Measurements from ENCODE around the gene CDH18.

DNA sequence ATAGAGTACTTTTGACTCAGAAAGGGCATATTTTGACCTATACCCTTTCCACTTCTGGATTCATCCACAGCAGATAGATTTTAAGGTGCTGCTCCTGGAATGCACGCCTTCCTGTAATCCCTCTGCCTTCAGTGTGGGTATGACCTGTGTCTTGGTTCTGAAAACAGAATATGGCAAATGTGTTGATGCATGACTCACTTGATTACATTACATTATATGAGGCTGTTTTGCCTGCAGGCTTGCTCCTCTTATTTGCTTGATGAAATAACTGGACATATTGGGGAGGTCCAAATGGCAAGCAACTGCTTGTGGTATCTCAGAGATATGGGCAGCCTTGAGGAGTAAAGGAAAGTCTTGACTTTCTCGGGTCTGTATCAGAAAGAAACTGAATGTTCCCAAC is 468.6 kb downstream of the CDH18 start:
- TF ChIP-seq, protein P1, sequence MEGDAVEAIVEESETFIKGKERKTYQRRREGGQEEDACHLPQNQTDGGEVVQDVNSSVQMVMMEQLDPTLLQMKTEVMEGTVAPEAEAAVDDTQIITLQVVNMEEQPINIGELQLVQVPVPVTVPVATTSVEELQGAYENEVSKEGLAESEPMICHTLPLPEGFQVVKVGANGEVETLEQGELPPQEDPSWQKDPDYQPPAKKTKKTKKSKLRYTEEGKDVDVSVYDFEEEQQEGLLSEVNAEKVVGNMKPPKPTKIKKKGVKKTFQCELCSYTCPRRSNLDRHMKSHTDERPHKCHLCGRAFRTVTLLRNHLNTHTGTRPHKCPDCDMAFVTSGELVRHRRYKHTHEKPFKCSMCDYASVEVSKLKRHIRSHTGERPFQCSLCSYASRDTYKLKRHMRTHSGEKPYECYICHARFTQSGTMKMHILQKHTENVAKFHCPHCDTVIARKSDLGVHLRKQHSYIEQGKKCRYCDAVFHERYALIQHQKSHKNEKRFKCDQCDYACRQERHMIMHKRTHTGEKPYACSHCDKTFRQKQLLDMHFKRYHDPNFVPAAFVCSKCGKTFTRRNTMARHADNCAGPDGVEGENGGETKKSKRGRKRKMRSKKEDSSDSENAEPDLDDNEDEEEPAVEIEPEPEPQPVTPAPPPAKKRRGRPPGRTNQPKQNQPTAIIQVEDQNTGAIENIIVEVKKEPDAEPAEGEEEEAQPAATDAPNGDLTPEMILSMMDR (IDR thresholded peaks at IDR 0.05; ENCODE audit: poor library complexity, severe bottlenecking) = no peak
- TF ChIP-seq MXI1 (conservative IDR thresholded peaks at IDR 0.05; ENCODE audit: poor library complexity, severe bottlenecking) (no peak), RAD21 (conservative IDR thresholded peaks at IDR 0.05) (no peak), EZH2 (IDR thresholded peaks at IDR 0.05; ENCODE audit: borderline replicate concordance, insufficient read depth, low read length, poor library complexity, severe bottlenecking) (no peak), TAF1 (IDR thresholded peaks at IDR 0.05; ENCODE audit: low read depth) (no peak), POLR2AphosphoS5 (IDR thresholded peaks at IDR 0.05) (no peak), SMC3 (conservative IDR thresholded peaks at IDR 0.05; ENCODE audit: poor library complexity) (no peak)
- TF ChIP-seq, protein P2, sequence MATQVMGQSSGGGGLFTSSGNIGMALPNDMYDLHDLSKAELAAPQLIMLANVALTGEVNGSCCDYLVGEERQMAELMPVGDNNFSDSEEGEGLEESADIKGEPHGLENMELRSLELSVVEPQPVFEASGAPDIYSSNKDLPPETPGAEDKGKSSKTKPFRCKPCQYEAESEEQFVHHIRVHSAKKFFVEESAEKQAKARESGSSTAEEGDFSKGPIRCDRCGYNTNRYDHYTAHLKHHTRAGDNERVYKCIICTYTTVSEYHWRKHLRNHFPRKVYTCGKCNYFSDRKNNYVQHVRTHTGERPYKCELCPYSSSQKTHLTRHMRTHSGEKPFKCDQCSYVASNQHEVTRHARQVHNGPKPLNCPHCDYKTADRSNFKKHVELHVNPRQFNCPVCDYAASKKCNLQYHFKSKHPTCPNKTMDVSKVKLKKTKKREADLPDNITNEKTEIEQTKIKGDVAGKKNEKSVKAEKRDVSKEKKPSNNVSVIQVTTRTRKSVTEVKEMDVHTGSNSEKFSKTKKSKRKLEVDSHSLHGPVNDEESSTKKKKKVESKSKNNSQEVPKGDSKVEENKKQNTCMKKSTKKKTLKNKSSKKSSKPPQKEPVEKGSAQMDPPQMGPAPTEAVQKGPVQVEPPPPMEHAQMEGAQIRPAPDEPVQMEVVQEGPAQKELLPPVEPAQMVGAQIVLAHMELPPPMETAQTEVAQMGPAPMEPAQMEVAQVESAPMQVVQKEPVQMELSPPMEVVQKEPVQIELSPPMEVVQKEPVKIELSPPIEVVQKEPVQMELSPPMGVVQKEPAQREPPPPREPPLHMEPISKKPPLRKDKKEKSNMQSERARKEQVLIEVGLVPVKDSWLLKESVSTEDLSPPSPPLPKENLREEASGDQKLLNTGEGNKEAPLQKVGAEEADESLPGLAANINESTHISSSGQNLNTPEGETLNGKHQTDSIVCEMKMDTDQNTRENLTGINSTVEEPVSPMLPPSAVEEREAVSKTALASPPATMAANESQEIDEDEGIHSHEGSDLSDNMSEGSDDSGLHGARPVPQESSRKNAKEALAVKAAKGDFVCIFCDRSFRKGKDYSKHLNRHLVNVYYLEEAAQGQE (IDR thresholded peaks at IDR 0.05; ENCODE audit: borderline replicate concordance) = no peak

All from neural cell (in vitro differentiated cells).